GM12873 (cell line): ENCODE measurements around the gene ZNF100.

Experiments used
- CTCF ChIP-seq: IDR thresholded peaks from 2 replicates; pipeline ENCODE4 v1.5.1; 2012; ENCODE audit warnings: low read depth, mild to moderate bottlenecking, moderate library complexity, low read length, control low read depth; ENCODE audit not compliant: insufficient read depth; ENCODE audit errors: missing control alignments

ZNF100 gene

GRCh38 chr19:21767065-21767800, at the start of gene ZNF100:
Gene ZNF100, minus strand, starts transcription at chr19:21767579. Its CDS starts 150 bp downstream, at chr19:21767429.
- TF ChIP-seq CTCF, result no peak

- no peak for TF ChIP-seq CTCF
These were observed 45.1 kb upstream of the ZNF100 start for GRCh38 chr19:21812448-21812847.

- TF ChIP-seq CTCF, result no peak
These were observed 22.2 kb upstream of the ZNF100 start for GRCh38 chr19:21789466-21790085.

- no peak for TF ChIP-seq CTCF
These were observed 19.6 kb upstream of the ZNF100 start for GRCh38 chr19:21786936-21787335.

GRCh38 chr19:21765151-21765550, 2.2 kb downstream of the ZNF100 start:
- TF ChIP-seq CTCF, result no peak

- TF ChIP-seq CTCF, result no peak
These were observed 9.1 kb downstream of the ZNF100 start for GRCh38 chr19:21758296-21758695.

- TF ChIP-seq CTCF, result no peak
These were observed 16.0 kb downstream of the ZNF100 start for GRCh38 chr19:21751384-21751783.
